Neural progenitor cell (in vitro differentiated cells): Measurements from ENCODE around the gene SLC43A3. TPM values are rescaled to one million over a fixed set of nuclear protein-coding genes. Genes with fewer than 3 reads are reported as not detected.

Experiments used
- DNase-seq: peaks from one replicate; pipeline ENCODE4 v3.0.0-alpha.2; 2016; ENCODE audit warnings: low spot score
- H2AFZ ChIP-seq: fragments of 200-600 bp; sonication (generic); replicated peaks from 2 replicates; pipeline ENCODE4 v1.6.1; 2016; ENCODE audit warnings: antibody characterized with exemption
- H3F3A ChIP-seq: fragments of 200-600 bp; sonication (generic); 2 replicates; pipeline ENCODE4 v1.6.1; 2016; ENCODE audit warnings: antibody characterized with exemption, low read depth
- H3K27ac ChIP-seq: fragments of 200-600 bp; sonication (generic); 2 replicates; pipeline ENCODE4 v1.5.1; 2016; ENCODE audit warnings: mild to moderate bottlenecking
- H3K27me3 ChIP-seq: fragments of 200-600 bp; sonication (generic); 2 replicates; pipeline ENCODE4 v1.6.1; 2016; ENCODE audit warnings: mild to moderate bottlenecking, moderate library complexity
- H3K36me3 ChIP-seq: fragments of 200-600 bp; sonication (generic); 2 replicates; pipeline ENCODE4 v1.5.1; 2016
- H3K4me1 ChIP-seq: fragments of 200-600 bp; sonication (generic); 2 replicates; pipeline ENCODE4 v1.6.1; 2016; ENCODE audit warnings: mixed run types
- H3K4me2 ChIP-seq: fragments of 200-600 bp; sonication (generic); 2 replicates; pipeline ENCODE4 v1.6.1; 2016
- H3K4me3 ChIP-seq: fragments of 200-600 bp; sonication (generic); 2 replicates; pipeline ENCODE4 v1.5.1; 2016
- H3K79me2 ChIP-seq: fragments of 200-600 bp; sonication (generic); 2 replicates; pipeline ENCODE4 v1.6.1; 2016; ENCODE audit warnings: low read depth
- H3K9ac ChIP-seq: fragments of 200-600 bp; sonication (generic); 2 replicates; pipeline ENCODE4 v1.6.1; 2016
- H3K9me3 ChIP-seq: fragments of 200-600 bp; sonication (generic); 2 replicates; pipeline ENCODE4 v1.5.1; 2016; ENCODE audit warnings: low read depth
- H4K20me1 ChIP-seq: fragments of 200-600 bp; sonication (generic); 2 replicates; pipeline ENCODE4 v1.6.1; 2016; ENCODE audit warnings: low read depth
- H3K27ac Mint-ChIP-seq: 3 replicates; pipeline ENCODE4 v1.8.0; 2021; ENCODE audit warnings: mixed read lengths
- H3K27me3 Mint-ChIP-seq: 2 replicates; pipeline ENCODE4 v1.8.0; 2022; ENCODE audit warnings: low read depth, mild to moderate bottlenecking, inconsistent platforms, moderate library complexity, mixed read lengths; ENCODE audit not compliant: insufficient read depth
- H3K36me3 Mint-ChIP-seq: 3 replicates; pipeline ENCODE4 v1.8.0; 2021; ENCODE audit warnings: mixed read lengths
- H3K4me1 Mint-ChIP-seq: 3 replicates; pipeline ENCODE4 v1.8.0; 2021; ENCODE audit warnings: mixed read lengths
- H3K4me3 Mint-ChIP-seq: 3 replicates; pipeline ENCODE4 v1.8.0; 2021; ENCODE audit warnings: mild to moderate bottlenecking, moderate library complexity, mixed read lengths
- H3K9me3 Mint-ChIP-seq: 3 replicates; pipeline ENCODE4 v1.8.0; 2020; ENCODE audit warnings: mixed read lengths
- CTCF ChIP-seq: fragments of 200-600 bp; sonication (generic); IDR thresholded peaks from 2 replicates; pipeline ENCODE4 v1.5.1; 2017; ENCODE audit warnings: antibody characterized with exemption, mild to moderate bottlenecking
- EZH2 ChIP-seq: fragments of 200-600 bp; sonication (generic); IDR thresholded peaks from 2 replicates; pipeline ENCODE4 v1.6.1; 2017; ENCODE audit warnings: antibody characterized with exemption, mild to moderate bottlenecking, moderate library complexity
- EZH2phosphoT487 ChIP-seq: fragments of 200-600 bp; sonication (generic); IDR thresholded peaks from 2 replicates; pipeline ENCODE4 v1.6.1; 2017; ENCODE audit warnings: antibody characterized with exemption
- total RNA-seq: library from RNA; depleted of rRNA; stranded (reverse); fragments of >200 nt; gene quantifications from 2 replicates; pipeline ENCODE4 v1.2.3, GENCODE V29; 2015; ENCODE audit warnings: low replicate concordance

Gene SLC43A3
- total RNA-seq, 1 donor from 2014 or later, result 5.6 TPM

- Mint-ChIP-seq H3K27ac (no peak overlapping the region), H3K4me1 (peaks cover 33% of the 10 kb centered on the region), H3K36me3 (no peaks in the 10 kb centered on the region), H3K9me3 (no peaks in the 10 kb centered on the region), H3K27me3 (peaks cover 50% of the 10 kb centered on the region), H3K4me3 (no peak overlapping the region)
- Histone ChIP-seq H3K4me2 (no peak overlapping the region), H3K27me3 (peaks cover 67% of the 10 kb centered on the region), H3K4me3 (no peak overlapping the region), H3K4me1 (peaks cover 14% of the 10 kb centered on the region), H2AFZ (no peak overlapping the region), H4K20me1 (peaks cover 16% of the 10 kb centered on the region), H3F3A (peaks cover 9% of the 10 kb centered on the region), H3K9me3 (no peaks in the 10 kb centered on the region), H3K36me3 (no peaks in the 10 kb centered on the region), H3K79me2 (no peaks in the 10 kb centered on the region), H3K27ac (no peak overlapping the region), H3K9ac (no peak overlapping the region)
- no peak for DNase-seq
- TF ChIP-seq EZH2phosphoT487 (no peak), EZH2 (no peak), CTCF (no peak)
These were observed 48.3 kb upstream of the SLC43A3 start for GRCh38 chr11:57475191-57475590.

- no peak overlapping the region for H2AFZ ChIP-seq
- no peak overlapping the region for H3K4me3 ChIP-seq
- no peaks in the 10 kb centered on the region for H3K79me2 ChIP-seq
- H3K36me3 ChIP-seq, result no peaks in the 10 kb centered on the region
- H3K9me3 Mint-ChIP-seq, result no peaks in the 10 kb centered on the region
- DNase-seq, result no peak
- H3F3A ChIP-seq, result peaks cover 9% of the 10 kb centered on the region
- peaks cover 63% of the 10 kb centered on the region for H3K27me3 ChIP-seq
- no peaks in the 10 kb centered on the region for H3K36me3 Mint-ChIP-seq
- H3K9me3 ChIP-seq, result no peaks in the 10 kb centered on the region
- no peak overlapping the region for H3K27ac Mint-ChIP-seq
- H3K4me3 Mint-ChIP-seq, result no peak overlapping the region
- H4K20me1 ChIP-seq, result peaks cover 16% of the 10 kb centered on the region
- TF ChIP-seq CTCF (no peak), EZH2phosphoT487 (no peak), EZH2 (no peak)
- no peak overlapping the region for H3K27ac ChIP-seq
- no peak overlapping the region for H3K9ac ChIP-seq
- H3K27me3 Mint-ChIP-seq, result peaks cover 48% of the 10 kb centered on the region
- no peak overlapping the region for H3K4me2 ChIP-seq
- peaks cover 14% of the 10 kb centered on the region for H3K4me1 ChIP-seq
- peaks cover 30% of the 10 kb centered on the region for H3K4me1 Mint-ChIP-seq
These were observed 47.8 kb upstream of the SLC43A3 start for GRCh38 chr11:57474803-57475115.

GRCh38 chr11:57474017-57474802 lies 47.3 kb upstream of the SLC43A3 start:
- no peak overlapping the region for H3K27ac ChIP-seq
- H3K9me3 ChIP-seq, result no peaks in the 10 kb centered on the region
- H3K27me3 Mint-ChIP-seq, result peaks cover 46% of the 10 kb centered on the region
- H3K36me3 ChIP-seq, result no peaks in the 10 kb centered on the region
- H3K4me1 Mint-ChIP-seq, result peaks cover 24% of the 10 kb centered on the region
- no peak for TF ChIP-seq EZH2phosphoT487
- no peak for TF ChIP-seq EZH2
- no peak for TF ChIP-seq CTCF
- no peak overlapping the region for H2AFZ ChIP-seq
- no peak overlapping the region for H3K4me2 ChIP-seq
- no peak overlapping the region for H3K27ac Mint-ChIP-seq
- H3K4me1 ChIP-seq, result peaks cover 14% of the 10 kb centered on the region
- no peaks in the 10 kb centered on the region for H3K36me3 Mint-ChIP-seq
- DNase-seq, result no peak
- H3K4me3 ChIP-seq, result no peak overlapping the region
- H3K9ac ChIP-seq, result no peak overlapping the region
- H3K4me3 Mint-ChIP-seq, result no peak overlapping the region
- peaks cover 9% of the 10 kb centered on the region for H3F3A ChIP-seq
- no peaks in the 10 kb centered on the region for H3K79me2 ChIP-seq
- no peaks in the 10 kb centered on the region for H3K9me3 Mint-ChIP-seq
- peaks cover 16% of the 10 kb centered on the region for H4K20me1 ChIP-seq
- H3K27me3 ChIP-seq, result peaks cover 58% of the 10 kb centered on the region
